NB4 (cell line): ENCODE results near the gene ZCCHC13.

Experiments used
- DNase-seq: peaks from one replicate; pipeline ENCODE4 v3.0.0; 2010; ENCODE audit warnings: low read depth
- H3K4me3 ChIP-seq: one replicate; pipeline ENCODE4 v1.5.1; 2011; ENCODE audit warnings: mild to moderate bottlenecking, low read depth, low read length, moderate library complexity
- MAX ChIP-seq: IDR thresholded peaks from 2 replicates; pipeline ENCODE4 v1.6.1; 2011; ENCODE audit warnings: low read depth, low read length
- MYC ChIP-seq: IDR thresholded peaks from 2 replicates; pipeline ENCODE4 v1.6.1; 2011; ENCODE audit warnings: low read depth, low read length
- POLR2A ChIP-seq: IDR thresholded peaks from 2 replicates; pipeline ENCODE4 v1.6.1; 2011; ENCODE audit warnings: mild to moderate bottlenecking; ENCODE audit not compliant: insufficient read length; ENCODE audit errors: extremely low read depth
- TF ChIP-seq, protein P1 (sequence below): IDR thresholded peaks from one replicate; pipeline ENCODE4 v1.5.1; 2012; ENCODE audit warnings: low read depth, low read length

ZCCHC13 gene

GRCh38 chrX:74346088-74346487 is 42.1 kb downstream of the ZCCHC13 start:
- TF ChIP-seq MAX (no peak), MYC (no peak), POLR2A (no peak)
- TF ChIP-seq, protein P1, sequence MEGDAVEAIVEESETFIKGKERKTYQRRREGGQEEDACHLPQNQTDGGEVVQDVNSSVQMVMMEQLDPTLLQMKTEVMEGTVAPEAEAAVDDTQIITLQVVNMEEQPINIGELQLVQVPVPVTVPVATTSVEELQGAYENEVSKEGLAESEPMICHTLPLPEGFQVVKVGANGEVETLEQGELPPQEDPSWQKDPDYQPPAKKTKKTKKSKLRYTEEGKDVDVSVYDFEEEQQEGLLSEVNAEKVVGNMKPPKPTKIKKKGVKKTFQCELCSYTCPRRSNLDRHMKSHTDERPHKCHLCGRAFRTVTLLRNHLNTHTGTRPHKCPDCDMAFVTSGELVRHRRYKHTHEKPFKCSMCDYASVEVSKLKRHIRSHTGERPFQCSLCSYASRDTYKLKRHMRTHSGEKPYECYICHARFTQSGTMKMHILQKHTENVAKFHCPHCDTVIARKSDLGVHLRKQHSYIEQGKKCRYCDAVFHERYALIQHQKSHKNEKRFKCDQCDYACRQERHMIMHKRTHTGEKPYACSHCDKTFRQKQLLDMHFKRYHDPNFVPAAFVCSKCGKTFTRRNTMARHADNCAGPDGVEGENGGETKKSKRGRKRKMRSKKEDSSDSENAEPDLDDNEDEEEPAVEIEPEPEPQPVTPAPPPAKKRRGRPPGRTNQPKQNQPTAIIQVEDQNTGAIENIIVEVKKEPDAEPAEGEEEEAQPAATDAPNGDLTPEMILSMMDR, result no peak
- no peak for DNase-seq

GRCh38 chrX:74349387-74349786 is 45.4 kb downstream of the ZCCHC13 start:
- H3K4me3 ChIP-seq, result no peak overlapping the region
- TF ChIP-seq MYC, result no peak
- no peak for TF ChIP-seq MAX
- no peak for TF ChIP-seq POLR2A
- TF ChIP-seq, protein P1, result no peak
- no peak for DNase-seq

More at GRCh38 chrX:74346088-74346487, 42.1 kb downstream of the ZCCHC13 start:
- no peak overlapping the region for H3K4me3 ChIP-seq

DNA sequence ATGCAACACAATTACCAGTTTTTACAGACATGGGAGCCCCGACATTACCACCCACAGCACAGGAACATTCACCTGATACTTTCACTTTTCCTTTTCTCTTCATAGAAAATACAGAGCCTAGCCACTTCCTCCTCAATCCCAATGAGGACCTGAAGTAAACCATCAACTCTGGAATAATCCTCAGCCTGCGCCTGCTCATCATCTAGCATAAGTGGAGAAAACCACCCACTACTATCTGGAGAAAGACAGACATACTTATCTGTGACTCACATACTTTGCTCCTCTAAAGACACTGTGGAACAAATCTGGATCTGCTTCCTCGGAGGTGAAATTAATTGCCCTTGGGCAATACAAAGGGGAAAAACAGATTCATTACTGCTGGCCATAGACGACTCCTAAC is 47.8 kb downstream of the ZCCHC13 start:
- no peak for DNase-seq
- H3K4me3 ChIP-seq, result no peak overlapping the region
- TF ChIP-seq MYC, result no peak
- no peak for TF ChIP-seq MAX
- TF ChIP-seq POLR2A, result no peak
- TF ChIP-seq, protein P1, result no peak

GRCh38 chrX:74353984-74354383 is 50.0 kb downstream of the ZCCHC13 start:
- TF ChIP-seq POLR2A, result no peak
- TF ChIP-seq MYC, result no peak
- TF ChIP-seq, protein P1, result no peak
- TF ChIP-seq MAX, result no peak
- DNase-seq, result no peak
- no peak overlapping the region for H3K4me3 ChIP-seq
